H9 (cell line): Measurements from ENCODE around the gene FAM210B. TPM values are rescaled to one million over a fixed set of nuclear protein-coding genes. Genes with fewer than 3 reads are reported as not detected.

Experiments used
- DNase-seq: peaks from one replicate; pipeline ENCODE4 v3.0.0-alpha.2; 2017
- H2AFZ ChIP-seq: one replicate; pipeline ENCODE4 v1.6.1; 2013; ENCODE audit warnings: mild to moderate bottlenecking, low read length, control low read depth, moderate library complexity
- H2AK5ac ChIP-seq: 2 replicates; pipeline ENCODE4 v1.6.1; 2013; ENCODE audit warnings: low read length, control low read depth, mixed read lengths; ENCODE audit not compliant: insufficient read length
- H2BK120ac ChIP-seq: one replicate; pipeline ENCODE4 v1.6.1; 2013; ENCODE audit warnings: low read depth, mild to moderate bottlenecking, low read length, control low read depth, inconsistent platforms; ENCODE audit not compliant: poor library complexity, severe bottlenecking
- H2BK12ac ChIP-seq: 2 replicates; pipeline ENCODE4 v1.6.1; 2013; ENCODE audit warnings: low read length, control low read depth, mixed read lengths, low read depth; ENCODE audit not compliant: insufficient read length
- H2BK15ac ChIP-seq: 2 replicates; pipeline ENCODE4 v1.6.1; 2013; ENCODE audit warnings: low read depth, low read length, control low read depth
- H2BK20ac ChIP-seq: one replicate; pipeline ENCODE4 v1.6.1; 2013; ENCODE audit warnings: low read depth, mild to moderate bottlenecking, low read length, control low read depth, inconsistent platforms; ENCODE audit not compliant: poor library complexity, severe bottlenecking
- H2BK5ac ChIP-seq: 2 replicates; pipeline ENCODE4 v1.6.1; 2013; ENCODE audit warnings: low read length, control low read depth, mixed read lengths; ENCODE audit not compliant: insufficient read length
- H3K14ac ChIP-seq: 2 replicates; pipeline ENCODE4 v1.6.1; 2013; ENCODE audit warnings: low read length, control low read depth; ENCODE audit not compliant: insufficient read depth
- H3K18ac ChIP-seq: 2 replicates; pipeline ENCODE4 v1.6.1; 2013; ENCODE audit warnings: low read depth, mild to moderate bottlenecking, mixed read lengths, low read length, control low read depth; ENCODE audit not compliant: insufficient read length
- H3K23ac ChIP-seq: 2 replicates; pipeline ENCODE4 v1.6.1; 2013; ENCODE audit warnings: low read length, control low read depth, mixed read lengths, low read depth; ENCODE audit not compliant: insufficient read length
- H3K23me2 ChIP-seq: 2 replicates; pipeline ENCODE4 v1.6.1; 2013; ENCODE audit warnings: low read depth, mild to moderate bottlenecking, mixed read lengths, low read length, control low read depth; ENCODE audit not compliant: insufficient read length, poor library complexity, severe bottlenecking
- H3K27ac ChIP-seq: 2 replicates; pipeline ENCODE4 v1.5.1; 2013; ENCODE audit warnings: low read length, control low read depth, mixed read lengths, low read depth; ENCODE audit not compliant: insufficient read length
- H3K27me3 ChIP-seq: 2 replicates; pipeline ENCODE4 v1.6.1; 2013; ENCODE audit warnings: low read length, control low read depth, inconsistent platforms; ENCODE audit not compliant: insufficient read depth
- H3K4ac ChIP-seq: 2 replicates; pipeline ENCODE4 v1.6.1; 2013; ENCODE audit warnings: low read depth, mild to moderate bottlenecking, control low read depth, inconsistent platforms, low read length, moderate library complexity
- H3K4me1 ChIP-seq: 2 replicates; pipeline ENCODE4 v1.6.1; 2013; ENCODE audit warnings: low read length, control low read depth, inconsistent platforms; ENCODE audit not compliant: insufficient read depth
- H3K4me2 ChIP-seq: 2 replicates; pipeline ENCODE4 v1.6.1; 2013; ENCODE audit warnings: low read length, control low read depth, mixed read lengths; ENCODE audit not compliant: insufficient read length, insufficient read depth
- H3K56ac ChIP-seq: 2 replicates; pipeline ENCODE4 v1.6.1; 2013; ENCODE audit warnings: low read depth, mild to moderate bottlenecking, mixed read lengths, low read length, control low read depth; ENCODE audit not compliant: insufficient read length
- H3K79me1 ChIP-seq: 2 replicates; pipeline ENCODE4 v1.6.1; 2013; ENCODE audit warnings: low read depth, mild to moderate bottlenecking, moderate library complexity, low read length, control low read depth, inconsistent platforms; ENCODE audit not compliant: insufficient read depth, poor library complexity, severe bottlenecking
- H3K79me2 ChIP-seq: 2 replicates; pipeline ENCODE4 v1.6.1; 2013; ENCODE audit warnings: low read length, control low read depth, inconsistent platforms; ENCODE audit not compliant: insufficient read depth
- H3K9ac ChIP-seq: 2 replicates; pipeline ENCODE4 v1.6.1; 2013; ENCODE audit warnings: low read length, control low read depth, mixed read lengths; ENCODE audit not compliant: insufficient read length; ENCODE audit errors: extremely low read depth
- H3K9me3 ChIP-seq: one replicate; pipeline ENCODE4 v1.6.1; 2013; ENCODE audit warnings: low read depth, low read length, inconsistent platforms; ENCODE audit not compliant: control insufficient read depth
- H3T11ph ChIP-seq: one replicate; pipeline ENCODE4 v1.6.1; 2013; ENCODE audit warnings: mild to moderate bottlenecking, low read length, control low read depth, inconsistent platforms
- H4K20me1 ChIP-seq: one replicate; pipeline ENCODE4 v1.6.1; 2013; ENCODE audit not compliant: control insufficient read depth, insufficient read length, insufficient read depth
- H4K5ac ChIP-seq: 2 replicates; pipeline ENCODE4 v1.6.1; 2013; ENCODE audit warnings: low read depth, mild to moderate bottlenecking, mixed read lengths, low read length, control low read depth; ENCODE audit not compliant: insufficient read length
- H4K8ac ChIP-seq: replicated peaks from 2 replicates; pipeline ENCODE4 v1.6.1; 2013; ENCODE audit warnings: low read length, control low read depth, mixed read lengths, low read depth; ENCODE audit not compliant: insufficient read length
- H4K91ac ChIP-seq: 2 replicates; pipeline ENCODE4 v1.6.1; 2013; ENCODE audit warnings: low read depth, mild to moderate bottlenecking, moderate library complexity, mixed read lengths, low read length, control low read depth; ENCODE audit not compliant: insufficient read length
- H3K27ac Mint-ChIP-seq, 3 experiments: 2 replicates in 2 of 3; 3 replicates in 1 of 3; pipeline ENCODE4 v1.8.0; 2020 to 2021; ENCODE audit warnings: mixed read lengths in 3 of 3, mild to moderate bottlenecking in 1 of 3, moderate library complexity in 1 of 3
- H3K27me3 Mint-ChIP-seq: 2 replicates; pipeline ENCODE4 v1.8.0; 2021; ENCODE audit warnings: low read depth, mild to moderate bottlenecking, moderate library complexity, mixed read lengths
- H3K36me3 Mint-ChIP-seq, 3 experiments: 2 replicates in 2 of 3; 3 replicates in 1 of 3; pipeline ENCODE4 v1.8.0; 2020 to 2021; ENCODE audit warnings: low read depth in 3 of 3, mixed read lengths in 3 of 3; ENCODE audit not compliant: insufficient read depth in 1 of 3
- H3K4me1 Mint-ChIP-seq, 2 experiments: 2 replicates each; pipeline ENCODE4 v1.8.0; 2020; ENCODE audit warnings: mixed read lengths in 2 of 2
- H3K4me3 Mint-ChIP-seq, 2 experiments: 2 replicates in 1 of 2; 3 replicates in 1 of 2; pipeline ENCODE4 v1.8.0; 2020 to 2021; ENCODE audit warnings: mild to moderate bottlenecking in 2 of 2, mixed read lengths in 2 of 2, moderate library complexity in 1 of 2
- H3K9me3 Mint-ChIP-seq, 2 experiments: 2 replicates in 1 of 2; 3 replicates in 1 of 2; pipeline ENCODE4 v1.8.0; 2020; ENCODE audit warnings: mild to moderate bottlenecking in 2 of 2, mixed read lengths in 2 of 2, moderate library complexity in 1 of 2
- CTCF ChIP-seq: fragments of 200-600 bp; sonication (generic); conservative IDR thresholded peaks from 3 replicates; pipeline ENCODE4 v1.8.0; 2021; ENCODE audit warnings: antibody characterized with exemption, mild to moderate bottlenecking
- WGBS: extraction: QIAGEN DNeasy Blood & Tissue Kit; methylation state at CpG from one replicate; pipeline ENCODE4 v1.1.7; 2013; ENCODE audit warnings: missing lambda C conversion rate, low lambda C conversion rate, mixed read lengths; ENCODE audit not compliant: insufficient read length; ENCODE audit errors: extremely low coverage; 5-methylcytosine and 5-hydroxymethylcytosine counted together
- total RNA-seq: library from RNA; stranded (reverse); gene quantifications from 2 replicates; pipeline ENCODE4 v1.2.1, GENCODE V29; 2021

Gene FAM210B
- total RNA-seq, 1 experiment from 2014 or later, result 24.2 TPM

GRCh38 chr20:56348305-56348693, 10.5 kb upstream of the FAM210B start:
- Histone ChIP-seq H3K18ac (no peak overlapping the region), H3K4me2 (peak overlapping the region; percentile 8), H2AK5ac (no peak overlapping the region), H3K9ac (no peak overlapping the region), H3K27ac (no peak overlapping the region), H3K23me2 (peaks cover 3% of the 10 kb centered on the region), H2BK120ac (no peak overlapping the region), H3T11ph (no peak overlapping the region), H4K91ac (no peak overlapping the region), H3K79me1 (no peaks in the 10 kb centered on the region), H4K20me1 (no peaks in the 10 kb centered on the region), H2BK12ac (no peak overlapping the region), H3K79me2 (no peaks in the 10 kb centered on the region), H3K56ac (no peak overlapping the region), H3K27me3 (peaks cover 29% of the 10 kb centered on the region; the same call in 1 of the 2 replicates), H3K14ac (no peak overlapping the region), H3K23ac (no peak overlapping the region), H2BK15ac (no peak overlapping the region), H4K5ac (no peak overlapping the region), H3K9me3 (no peaks in the 10 kb centered on the region), H3K4ac (no peak overlapping the region), H2BK5ac (no peak overlapping the region), H4K8ac (no peak overlapping the region), H2BK20ac (no peak overlapping the region), H3K4me1 (peaks cover 4% of the 10 kb centered on the region), H2AFZ (no peak overlapping the region)
- WGBS, result no CpG with 5 or more reads among the region's 5 CpGs
- Mint-ChIP-seq H3K36me3 (no peaks in the 10 kb centered on the region; a peak in 2 of 7 replicates), H3K27me3 (peaks cover 90% of the 10 kb centered on the region), H3K27ac (no peak overlapping the region), H3K4me3 (peak overlapping the region in 1 of 2 experiments; percentile 69; a peak in 3 of 5 replicates), H3K9me3 (peaks cover 3% of the 10 kb centered on the region in 2 experiments; a peak in 2 of 5 replicates), H3K4me1 (peaks cover 24% of the 10 kb centered on the region in 2 experiments)
- no peak for TF ChIP-seq CTCF
- DNase-seq, result no peak
